ENCODE data around the gene RPL9. TPM values are rescaled to one million over a fixed set of nuclear protein-coding genes. Genes with fewer than 3 reads are reported as not detected.
"Not testable (repeated sequence)": the region's sequence is repeated elsewhere in the genome, so short reads cannot be mapped to it uniquely, and the experiment has no call there.

Gene RPL9
- total RNA-seq, 2 experiments from 2014 or later: 1,735 to 2,571 TPM

DNA sequence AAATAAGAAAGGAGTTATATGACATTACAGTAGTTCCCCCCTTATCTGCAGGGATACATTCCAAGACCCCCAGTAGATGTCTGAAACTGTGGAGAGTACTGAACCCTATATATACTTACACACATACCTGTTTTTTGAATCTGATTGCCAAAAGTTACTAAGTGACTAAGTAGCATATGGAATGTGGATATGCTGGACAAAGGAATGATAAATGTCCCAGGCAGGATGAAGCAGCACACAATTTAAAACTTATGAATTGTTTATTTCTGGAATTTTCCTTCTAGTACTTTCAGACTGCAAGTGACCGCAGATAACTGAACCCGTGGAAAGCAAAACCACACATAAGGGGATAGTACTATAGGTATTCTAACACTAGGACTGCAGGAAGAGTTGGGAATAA is 45.8 kb upstream of the RPL9 start:
- Histone ChIP-seq H3K36me3 (ENCODE audit: insufficient read depth, low read length) (peaks cover 72% of the 10 kb centered on the region), H2AFZ (ENCODE audit: low read length) (no peak overlapping the region), H4K20me1 (ENCODE audit: insufficient read depth, low read length) (no peaks in the 10 kb centered on the region), H3K9me3 (ENCODE audit: low read length) (no peaks in the 10 kb centered on the region), H3K4me1 (ENCODE audit: insufficient read depth, low read length, poor library complexity, severe bottlenecking) (no peaks in the 10 kb centered on the region), H3K4me2 (ENCODE audit: low read length) (no peak overlapping the region), H3K27ac (ENCODE audit: low read depth, low read length, poor library complexity, severe bottlenecking) (no peak overlapping the region), H3K9me2 (ENCODE audit: insufficient read depth, low read length) (no peaks in the 10 kb centered on the region), H3K4me3 (ENCODE audit: low read depth, low read length, poor library complexity, severe bottlenecking) (no peak overlapping the region), H3K79me2 (ENCODE audit: insufficient read depth, low read depth, low read length) (no peaks in the 10 kb centered on the region)
- no peak for DNase-seq (ENCODE audit: low spot score)
- no TSS peak for BruUV-seq (replicated peaks)
- TF ChIP-seq EZH2phosphoT487 (IDR thresholded peaks at IDR 0.05; ENCODE audit: borderline replicate concordance, low read depth, low read length): no peak
- TF ChIP-seq, protein P1, sequence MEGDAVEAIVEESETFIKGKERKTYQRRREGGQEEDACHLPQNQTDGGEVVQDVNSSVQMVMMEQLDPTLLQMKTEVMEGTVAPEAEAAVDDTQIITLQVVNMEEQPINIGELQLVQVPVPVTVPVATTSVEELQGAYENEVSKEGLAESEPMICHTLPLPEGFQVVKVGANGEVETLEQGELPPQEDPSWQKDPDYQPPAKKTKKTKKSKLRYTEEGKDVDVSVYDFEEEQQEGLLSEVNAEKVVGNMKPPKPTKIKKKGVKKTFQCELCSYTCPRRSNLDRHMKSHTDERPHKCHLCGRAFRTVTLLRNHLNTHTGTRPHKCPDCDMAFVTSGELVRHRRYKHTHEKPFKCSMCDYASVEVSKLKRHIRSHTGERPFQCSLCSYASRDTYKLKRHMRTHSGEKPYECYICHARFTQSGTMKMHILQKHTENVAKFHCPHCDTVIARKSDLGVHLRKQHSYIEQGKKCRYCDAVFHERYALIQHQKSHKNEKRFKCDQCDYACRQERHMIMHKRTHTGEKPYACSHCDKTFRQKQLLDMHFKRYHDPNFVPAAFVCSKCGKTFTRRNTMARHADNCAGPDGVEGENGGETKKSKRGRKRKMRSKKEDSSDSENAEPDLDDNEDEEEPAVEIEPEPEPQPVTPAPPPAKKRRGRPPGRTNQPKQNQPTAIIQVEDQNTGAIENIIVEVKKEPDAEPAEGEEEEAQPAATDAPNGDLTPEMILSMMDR (conservative IDR thresholded peaks at IDR 0.05; ENCODE audit: low read length): no peak
- ChIA-PET CTCF (ENCODE audit: unreplicated experiment) (no interaction called here), POLR2A (no interaction called here)
- intact Hi-C loops (cut with micrococcal nuclease; ENCODE audit: unreplicated experiment): no loop called here

DNA sequence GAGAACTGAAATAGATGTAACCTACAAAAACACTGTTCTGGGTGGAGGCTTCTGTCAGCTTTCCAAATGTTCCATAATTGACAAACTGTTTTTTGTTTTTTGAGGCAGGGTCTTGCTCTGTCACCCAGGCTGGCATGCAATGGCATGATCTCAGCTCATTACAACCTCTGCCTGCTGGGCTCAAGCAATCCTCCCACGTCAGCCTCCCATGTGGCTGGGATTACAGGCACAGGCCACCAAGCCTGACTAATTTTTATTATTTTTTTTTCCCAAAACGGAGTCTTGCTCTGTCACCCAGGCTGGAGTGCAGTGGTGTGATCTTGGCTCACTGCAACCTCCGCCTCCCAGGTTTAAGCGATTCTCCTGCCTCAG is 43.9 kb upstream of the RPL9 start:
- POLR2A ChIA-PET: not testable (repeated sequence)
- H3K36me3 ChIP-seq (ENCODE audit: insufficient read depth, low read length): peaks cover 61% of the 10 kb centered on the region

DNA sequence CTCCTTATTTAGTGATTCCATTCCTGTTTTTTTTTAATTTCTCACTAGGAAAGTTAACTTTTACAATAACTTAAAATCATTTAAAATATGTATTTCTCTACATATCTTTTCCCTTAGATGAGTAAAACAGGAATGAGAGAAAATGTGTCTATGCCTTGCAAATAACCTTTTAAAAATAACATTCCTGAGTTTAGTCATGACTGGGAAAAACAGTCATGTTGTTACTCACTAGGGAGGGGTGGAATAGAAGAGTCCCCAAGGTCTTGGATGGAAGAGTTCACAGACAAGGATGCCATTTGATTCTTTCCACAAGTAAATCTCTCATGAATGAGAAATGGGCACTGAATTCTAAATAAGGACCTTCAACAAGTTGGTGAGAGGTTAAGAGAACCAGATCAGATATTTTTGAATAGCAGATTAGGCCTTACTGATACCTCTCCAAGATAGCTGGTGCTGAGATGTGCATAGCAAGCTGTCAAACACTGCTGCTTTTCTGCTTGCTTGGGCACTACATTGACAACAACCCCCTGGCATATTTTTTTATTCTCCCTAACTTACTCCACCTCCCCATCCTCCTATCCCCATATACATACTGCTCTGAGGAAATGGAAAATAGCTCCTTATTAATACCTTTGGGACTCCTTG is 43.4 kb upstream of the RPL9 start:
- POLR2A ChIA-PET: no interaction called here
- Histone ChIP-seq H3K79me2 (ENCODE audit: insufficient read depth, low read depth, low read length) (no peaks in the 10 kb centered on the region), H2AFZ (ENCODE audit: low read length) (no peak overlapping the region), H3K4me3 (ENCODE audit: low read depth, low read length, poor library complexity, severe bottlenecking) (no peak overlapping the region), H3K9me3 (ENCODE audit: low read length) (no peaks in the 10 kb centered on the region), H3K36me3 (ENCODE audit: insufficient read depth, low read length) (peaks cover 56% of the 10 kb centered on the region), H3K27ac (ENCODE audit: low read depth, low read length, poor library complexity, severe bottlenecking) (no peak overlapping the region), H3K4me2 (ENCODE audit: low read length) (no peak overlapping the region), H3K4me1 (ENCODE audit: insufficient read depth, low read length, poor library complexity, severe bottlenecking) (no peaks in the 10 kb centered on the region), H3K9me2 (ENCODE audit: insufficient read depth, low read length) (no peaks in the 10 kb centered on the region), H4K20me1 (ENCODE audit: insufficient read depth, low read length) (no peaks in the 10 kb centered on the region)
- TF ChIP-seq EZH2phosphoT487 (IDR thresholded peaks at IDR 0.05; ENCODE audit: borderline replicate concordance, low read depth, low read length): no peak
- TF ChIP-seq, protein P1 (conservative IDR thresholded peaks at IDR 0.05; ENCODE audit: low read length): no peak
- CTCF ChIA-PET (ENCODE audit: unreplicated experiment): no interaction called here
- no TSS peak for BruUV-seq (replicated peaks)
- DNase-seq (ENCODE audit: low spot score): no peak
- intact Hi-C loops (cut with micrococcal nuclease; ENCODE audit: unreplicated experiment): no loop called here

More for the DNA sequence above, 43.9 kb upstream of the RPL9 start:
- H3K4me2 ChIP-seq (ENCODE audit: low read length); BruUV-seq (replicated peaks); H3K79me2 ChIP-seq (ENCODE audit: insufficient read depth, low read depth, low read length); intact Hi-C loops (cut with micrococcal nuclease; ENCODE audit: unreplicated experiment); CTCF ChIA-PET (ENCODE audit: unreplicated experiment); H3K9me2 ChIP-seq (ENCODE audit: insufficient read depth, low read length); H3K4me1 ChIP-seq (ENCODE audit: insufficient read depth, low read length, poor library complexity, severe bottlenecking); H3K9me3 ChIP-seq (ENCODE audit: low read length); DNase-seq (ENCODE audit: low spot score); H4K20me1 ChIP-seq (ENCODE audit: insufficient read depth, low read length); H3K27ac ChIP-seq (ENCODE audit: low read depth, low read length, poor library complexity, severe bottlenecking); H3K4me3 ChIP-seq (ENCODE audit: low read depth, low read length, poor library complexity, severe bottlenecking); H2AFZ ChIP-seq (ENCODE audit: low read length): not testable (repeated sequence)

Data from OCI-LY7 (cell line).